CD4-positive, alpha-beta T cell treated with Interleukin-6 at 100 ng/mL for 8 hours (primary cell): Measurements from ENCODE around the gene CDH13.
"Not testable (repeated sequence)": the region's sequence is repeated elsewhere in the genome, so short reads cannot be mapped to it uniquely, and the experiment has no call there.

Source experiments
- DNase-seq: peaks from one replicate; pipeline ENCODE4 v3.0.0-alpha.2; 2020; ENCODE audit warnings: mixed read lengths, low spot score

CDH13 gene

GRCh38 chr16:82891918-82892317 lies 265.1 kb downstream of the CDH13 start:
- DNase-seq: no peak

GRCh38 chr16:82892324-82892723 lies 265.6 kb downstream of the CDH13 start:
- DNase-seq: no peak

GRCh38 chr16:82895843-82896242 lies 269.1 kb downstream of the CDH13 start:
- DNase-seq: no peak

DNA sequence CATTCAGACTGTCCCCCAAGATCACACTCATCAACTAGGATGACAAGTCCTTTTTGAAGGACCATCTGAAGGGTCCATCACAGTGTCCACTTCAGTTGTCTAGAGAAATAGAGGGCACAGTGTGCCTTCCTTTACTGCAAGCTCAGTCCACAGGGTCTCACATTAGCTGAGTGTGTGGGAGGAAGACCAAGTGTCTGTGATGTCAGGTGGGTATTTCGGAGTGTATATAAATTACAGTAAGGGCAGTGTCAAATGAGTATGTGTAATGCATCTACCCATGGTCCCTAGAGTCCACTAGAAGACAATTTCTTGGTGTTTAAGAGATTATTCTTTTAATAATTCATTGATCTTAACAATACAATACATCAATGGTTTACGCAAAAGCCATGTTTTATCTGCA lies 272.2 kb downstream of the CDH13 start:
- no peak for DNase-seq

- DNase-seq: no peak
These were observed 273.1 kb downstream of the CDH13 start for GRCh38 chr16:82899731-82900450.

GRCh38 chr16:82900559-82900958 lies 273.8 kb downstream of the CDH13 start:
- no peak for DNase-seq

DNA sequence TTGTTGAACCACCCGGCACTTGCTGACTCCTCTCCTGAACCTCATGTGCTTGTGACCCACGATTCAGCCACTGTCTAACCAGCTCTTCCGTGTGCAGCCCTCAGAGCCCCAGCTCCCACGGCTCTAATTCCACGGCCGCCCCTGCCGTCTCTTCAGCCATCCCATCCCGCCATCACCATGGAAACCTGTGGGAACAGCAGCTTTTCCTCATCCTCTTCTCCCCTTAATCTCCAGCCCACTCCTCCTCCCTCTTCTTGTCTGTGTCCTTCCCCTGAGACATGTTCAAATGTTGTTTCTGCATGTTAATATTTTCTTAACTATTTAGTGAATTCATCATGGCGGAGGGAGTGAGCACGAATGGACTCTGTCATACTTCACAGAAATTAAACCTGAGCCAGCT lies 285.2 kb downstream of the CDH13 start:
- no peak for DNase-seq

GRCh38 chr16:82915139-82915824 lies 288.5 kb downstream of the CDH13 start:
- no peak for DNase-seq

DNA sequence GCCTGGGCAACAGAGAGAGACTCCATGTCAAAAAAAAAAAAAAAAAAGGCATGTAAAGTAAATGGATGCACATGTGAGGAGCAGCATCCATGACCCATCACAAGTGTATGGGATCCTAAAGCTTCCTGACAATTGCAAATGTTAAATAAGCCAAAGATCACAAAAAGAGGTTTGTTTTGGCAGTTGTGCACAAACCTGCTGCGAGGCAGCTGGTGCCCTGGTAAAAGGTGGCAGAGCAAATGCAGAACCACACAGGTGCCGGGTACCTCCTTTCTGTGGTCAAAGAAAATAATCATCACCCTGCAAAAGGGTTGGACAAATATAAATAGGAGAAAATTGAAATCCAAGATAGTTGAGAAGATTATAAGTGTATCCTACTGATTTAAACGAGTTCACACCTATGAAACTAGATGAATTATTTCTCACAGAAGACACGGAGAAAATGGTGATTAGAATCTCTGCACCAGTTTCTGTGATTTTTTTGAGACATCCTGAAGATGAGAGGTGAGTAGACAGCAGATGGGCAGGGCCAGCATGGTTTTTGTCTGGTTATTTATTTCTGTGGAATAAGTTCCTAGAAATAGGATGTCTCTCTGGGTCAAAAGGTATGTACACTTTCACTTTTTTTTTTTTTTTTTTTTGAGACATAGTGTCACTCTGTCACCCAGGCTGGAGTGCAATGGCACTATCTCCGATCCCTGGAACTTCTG lies 291.3 kb downstream of the CDH13 start:
- no peak for DNase-seq

- DNase-seq: no peak
These were observed 297.5 kb downstream of the CDH13 start for GRCh38 chr16:82924075-82924854.

DNA sequence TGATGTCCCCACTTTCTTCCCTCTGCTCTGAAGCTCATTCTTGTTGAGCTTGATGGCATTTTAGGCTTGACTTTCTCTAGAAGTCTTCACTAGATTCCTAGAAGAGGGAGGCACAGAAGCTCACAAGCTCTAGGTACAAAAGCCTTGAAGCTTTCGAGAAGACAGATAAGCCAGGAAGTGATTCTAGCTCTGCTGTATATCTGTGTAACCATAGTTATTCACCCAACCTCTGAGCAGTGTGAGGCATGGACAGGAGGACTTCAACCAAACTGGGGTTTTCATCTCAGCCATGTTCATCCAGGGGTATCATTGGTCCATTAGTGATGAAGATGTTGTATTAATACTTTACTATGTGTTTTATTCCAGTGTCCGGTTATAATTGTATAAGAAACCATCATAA lies 299.7 kb downstream of the CDH13 start:
- DNase-seq: no peak

- not testable (repeated sequence) for DNase-seq
These were observed 307.2 kb downstream of the CDH13 start for GRCh38 chr16:82933933-82934332.

DNA sequence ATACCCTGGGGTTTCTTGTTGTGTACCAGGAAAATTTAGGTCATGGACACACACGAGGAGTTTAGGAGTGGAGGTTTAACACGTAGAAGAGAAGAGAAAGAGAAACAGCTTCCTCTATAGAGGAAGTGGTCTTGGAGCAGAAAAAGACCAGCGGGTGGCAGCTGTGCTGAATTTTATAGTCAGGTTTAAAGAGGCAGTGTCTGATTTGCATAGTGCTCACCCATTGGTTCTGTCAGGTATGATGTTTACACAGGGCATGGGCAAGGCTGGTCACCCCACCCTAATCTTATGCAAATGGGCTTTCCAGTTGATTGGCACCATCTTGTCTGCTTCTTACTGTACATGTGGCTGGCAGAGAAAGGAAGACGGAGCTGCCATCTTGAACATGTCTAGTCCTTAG lies 309.0 kb downstream of the CDH13 start:
- DNase-seq: no peak

GRCh38 chr16:82936941-82937551 lies 310.3 kb downstream of the CDH13 start:
- no peak for DNase-seq

DNA sequence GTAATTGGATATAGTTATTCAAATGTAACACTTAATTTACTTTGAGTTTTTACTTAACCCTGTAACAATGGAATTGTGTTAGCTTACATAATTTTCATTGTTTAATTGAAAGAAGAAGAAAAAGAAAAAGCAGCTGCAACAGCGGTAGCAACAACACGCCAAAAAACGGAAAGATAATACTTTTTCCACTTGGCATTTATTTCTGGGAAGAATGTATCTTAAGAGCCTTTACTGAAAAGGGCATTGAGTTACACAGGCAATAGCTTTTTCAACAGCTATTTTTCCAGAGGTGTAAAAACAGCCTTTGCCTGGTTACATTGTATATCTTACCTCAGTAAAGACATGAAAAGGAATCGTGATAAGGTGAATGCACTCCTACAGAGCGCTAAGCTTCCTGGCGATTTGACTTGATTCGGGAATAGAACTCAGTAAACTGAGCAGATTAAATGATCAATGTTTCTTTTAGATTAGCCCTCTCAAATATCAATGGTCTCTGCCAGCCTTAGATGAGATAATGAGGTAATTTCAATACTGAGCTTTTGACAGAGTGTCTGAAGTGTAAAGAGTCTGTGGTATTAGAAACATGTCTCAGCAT lies 311.3 kb downstream of the CDH13 start:
- no peak for DNase-seq

DNA sequence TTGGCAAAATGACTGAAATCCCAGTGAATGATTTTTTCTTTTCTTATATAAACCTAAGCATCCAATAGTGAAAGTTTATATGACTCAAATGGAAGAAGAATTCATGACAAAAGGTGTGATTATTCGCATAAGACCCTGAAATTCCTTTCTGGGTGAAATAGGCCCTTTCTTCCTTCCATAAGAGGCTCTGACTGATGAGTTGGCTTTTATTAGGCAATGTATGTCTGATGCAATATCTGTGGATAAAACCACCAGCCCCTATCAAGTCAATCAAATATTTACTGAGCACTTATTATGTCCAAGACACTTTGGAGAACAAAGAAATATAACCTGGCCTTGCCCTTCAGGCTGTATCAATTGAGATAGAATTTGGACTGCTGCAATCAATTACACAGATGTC lies 316.6 kb downstream of the CDH13 start:
- no peak for DNase-seq

- DNase-seq: no peak
These were observed 318.8 kb downstream of the CDH13 start for GRCh38 chr16:82945420-82946101.

DNA sequence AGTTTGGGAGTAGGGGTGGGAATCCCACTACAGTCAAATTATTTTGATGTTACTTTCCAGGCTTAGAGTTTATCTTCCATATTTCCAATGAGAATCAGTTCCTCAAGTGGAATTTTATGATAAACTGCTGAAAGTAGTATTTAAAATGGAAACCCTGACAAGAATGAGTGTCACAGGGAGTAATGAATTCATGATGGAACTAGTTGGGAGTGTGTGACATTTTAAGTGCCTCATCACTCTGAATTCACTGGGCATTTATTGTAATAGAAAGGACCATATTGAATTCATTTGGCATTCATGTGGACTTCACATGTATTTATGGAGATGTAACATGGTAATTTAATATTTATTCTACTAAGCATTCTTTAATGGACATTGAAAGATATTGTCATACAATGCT lies 320.9 kb downstream of the CDH13 start:
- DNase-seq: no peak

GRCh38 chr16:82949016-82949415 lies 322.2 kb downstream of the CDH13 start:
- no peak for DNase-seq

DNA sequence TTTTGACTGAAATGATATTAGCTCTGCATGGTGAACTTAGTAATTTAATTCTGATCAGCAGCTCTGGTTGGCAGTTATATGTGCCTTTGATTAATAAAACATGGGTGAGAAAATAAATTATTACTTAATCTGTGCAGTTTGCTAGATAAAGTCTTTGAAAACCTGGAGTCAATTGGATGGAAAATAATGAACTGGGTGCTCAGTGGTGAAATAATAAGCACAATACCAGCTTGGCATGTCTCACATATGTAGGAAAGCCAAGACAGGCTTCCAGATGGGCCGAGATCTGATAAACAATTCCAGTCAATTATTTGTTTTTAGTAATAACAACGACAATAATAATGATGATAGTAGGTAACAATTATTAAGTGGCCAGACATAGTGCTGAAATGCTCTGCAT lies 326.7 kb downstream of the CDH13 start:
- DNase-seq: no peak
